Chondrocyte (in vitro differentiated cells): Measurements from ENCODE around the gene TMEM19. TPM values are rescaled to one million over a fixed set of nuclear protein-coding genes. Genes with fewer than 3 reads are reported as not detected.

ENCODE experiments used
- DNase-seq: peaks from one replicate; pipeline ENCODE4 v3.0.0; 2021; ENCODE audit warnings: mixed read lengths, low spot score
- H3K27ac Mint-ChIP-seq: one replicate; pipeline ENCODE4 v1.8.0; 2021; ENCODE audit warnings: mild to moderate bottlenecking, moderate library complexity, mixed read lengths; ENCODE audit not compliant: unreplicated experiment
- H3K27me3 Mint-ChIP-seq: 2 replicates; pipeline ENCODE4 v1.8.0; 2021; ENCODE audit warnings: low read depth, mixed read lengths
- H3K36me3 Mint-ChIP-seq: 2 replicates; pipeline ENCODE4 v1.8.0; 2021; ENCODE audit warnings: low read depth, mixed read lengths
- H3K4me1 Mint-ChIP-seq: 2 replicates; pipeline ENCODE4 v1.8.0; 2021; ENCODE audit warnings: low read depth, mild to moderate bottlenecking, mixed read lengths
- H3K4me3 Mint-ChIP-seq: one replicate; pipeline ENCODE4 v1.8.0; 2021; ENCODE audit warnings: mild to moderate bottlenecking, moderate library complexity, mixed read lengths; ENCODE audit not compliant: unreplicated experiment
- H3K9me3 Mint-ChIP-seq: 2 replicates; pipeline ENCODE4 v1.8.0; 2021; ENCODE audit warnings: low read depth, mixed read lengths
- CTCF ChIP-seq: fragments of 200-600 bp; sonication (generic); IDR thresholded peaks from 2 replicates; pipeline ENCODE4 v1.5.0; 2021; ENCODE audit warnings: antibody characterized with exemption, mild to moderate bottlenecking, moderate library complexity
- total RNA-seq: library from RNA; stranded (reverse); gene quantifications from 3 replicates; pipeline ENCODE4 v1.2.1, GENCODE V29; 2021

Gene TMEM19
- total RNA-seq, 1 donor from 2014 or later: 27.5 TPM

- TF ChIP-seq CTCF: no peak
- peak overlapping the region; percentile 56 for H3K27ac Mint-ChIP-seq
- H3K27me3 Mint-ChIP-seq: no peaks in the 10 kb centered on the region
- peaks cover 36% of the 10 kb centered on the region for H3K4me1 Mint-ChIP-seq
- no peak for DNase-seq
- no peaks in the 10 kb centered on the region for H3K9me3 Mint-ChIP-seq
- H3K36me3 Mint-ChIP-seq: peaks cover 31% of the 10 kb centered on the region
- no peak overlapping the region for H3K4me3 Mint-ChIP-seq
Measured at GRCh38 chr12:71641390-71641789, 44.5 kb upstream of the TMEM19 start.

- Mint-ChIP-seq H3K4me1 (peaks cover 31% of the 10 kb centered on the region), H3K27ac (peak overlapping the region; percentile 56)
Measured at GRCh38 chr12:71642264-71642663, 43.6 kb upstream of the TMEM19 start.

GRCh38 chr12:71645268-71645667, 40.6 kb upstream of the TMEM19 start:
- H3K27me3 Mint-ChIP-seq: no peaks in the 10 kb centered on the region
- peaks cover 16% of the 10 kb centered on the region for H3K4me1 Mint-ChIP-seq
- no peak overlapping the region for H3K27ac Mint-ChIP-seq
- TF ChIP-seq CTCF: no peak
- H3K36me3 Mint-ChIP-seq: peaks cover 23% of the 10 kb centered on the region
- no peak for DNase-seq
- no peak overlapping the region for H3K4me3 Mint-ChIP-seq
- no peaks in the 10 kb centered on the region for H3K9me3 Mint-ChIP-seq

More at GRCh38 chr12:71642264-71642663, 43.6 kb upstream of the TMEM19 start:
- no peak for TF ChIP-seq CTCF
- Mint-ChIP-seq H3K9me3 (no peaks in the 10 kb centered on the region), H3K36me3 (peaks cover 27% of the 10 kb centered on the region), H3K4me3 (no peak overlapping the region), H3K27me3 (no peaks in the 10 kb centered on the region)
- no peak for DNase-seq

- Mint-ChIP-seq H3K9me3 (no peaks in the 10 kb centered on the region), H3K27me3 (no peaks in the 10 kb centered on the region), H3K4me1 (peaks cover 13% of the 10 kb centered on the region), H3K36me3 (peaks cover 21% of the 10 kb centered on the region), H3K27ac (no peak overlapping the region), H3K4me3 (no peak overlapping the region)
- no peak for TF ChIP-seq CTCF
- no peak for DNase-seq
Measured at GRCh38 chr12:71646512-71646911, 39.4 kb upstream of the TMEM19 start.

- Mint-ChIP-seq H3K9me3 (no peaks in the 10 kb centered on the region), H3K4me3 (no peak overlapping the region), H3K27ac (no peak overlapping the region), H3K4me1 (peaks cover 4% of the 10 kb centered on the region), H3K36me3 (peaks cover 16% of the 10 kb centered on the region), H3K27me3 (no peaks in the 10 kb centered on the region)
- TF ChIP-seq CTCF: no peak
- no peak for DNase-seq
Measured at GRCh38 chr12:71648537-71648936, 37.3 kb upstream of the TMEM19 start.
